Measurements from ENCODE around the gene PLAGL2.

The PLAGL2 gene

GRCh38 chr20:32144898-32145662, 62.5 kb downstream of the PLAGL2 start:
- no peak for DNase-seq

- DNase-seq: no peak
Measured at GRCh38 chr20:32142991-32143390, 64.6 kb downstream of the PLAGL2 start.
